GM23248 (cell line): ENCODE results near the gene CDH13. TPM values are rescaled to one million over a fixed set of nuclear protein-coding genes. Genes with fewer than 3 reads are reported as not detected.

Experiments
- DNase-seq: peaks from one replicate; pipeline ENCODE4 v3.0.0-alpha.2; 2015
- H2AFZ ChIP-seq: fragments of 200-600 bp; sonication (generic); 2 replicates; pipeline ENCODE4 v1.6.1; 2016; ENCODE audit warnings: antibody characterized with exemption
- H3F3A ChIP-seq: fragments of 200-600 bp; sonication (generic); 2 replicates; pipeline ENCODE4 v1.6.1; 2016; ENCODE audit warnings: mild to moderate bottlenecking, antibody characterized with exemption, mixed run types; ENCODE audit not compliant: insufficient read depth
- H3K27ac ChIP-seq: fragments of 200-600 bp; sonication (generic); 2 replicates; pipeline ENCODE4 v1.5.1; 2016; ENCODE audit warnings: mild to moderate bottlenecking
- H3K27me3 ChIP-seq: fragments of 200-600 bp; sonication (generic); replicated peaks from 2 replicates; pipeline ENCODE4 v1.6.1; 2016; ENCODE audit warnings: mild to moderate bottlenecking; ENCODE audit not compliant: insufficient read depth
- H3K36me3 ChIP-seq: fragments of 200-600 bp; sonication (generic); 2 replicates; pipeline ENCODE4 v1.6.1; 2016; ENCODE audit warnings: low read depth, mild to moderate bottlenecking
- H3K4me1 ChIP-seq: fragments of 200-600 bp; sonication (generic); 2 replicates; pipeline ENCODE4 v1.6.1; 2016; ENCODE audit warnings: mild to moderate bottlenecking; ENCODE audit not compliant: insufficient read depth
- H3K4me2 ChIP-seq: fragments of 200-600 bp; sonication (generic); one replicate; pipeline ENCODE4 v1.6.1; 2016; ENCODE audit warnings: mild to moderate bottlenecking; ENCODE audit not compliant: unreplicated experiment
- H3K4me3 ChIP-seq: fragments of 200-600 bp; sonication (generic); 2 replicates; pipeline ENCODE4 v1.5.1; 2016; ENCODE audit warnings: mild to moderate bottlenecking
- H3K79me2 ChIP-seq: fragments of 200-600 bp; sonication (generic); 2 replicates; pipeline ENCODE4 v1.6.1; 2016; ENCODE audit warnings: mild to moderate bottlenecking; ENCODE audit not compliant: insufficient read depth
- H3K9ac ChIP-seq: fragments of 200-600 bp; sonication (generic); 2 replicates; pipeline ENCODE4 v1.6.1; 2016; ENCODE audit warnings: mild to moderate bottlenecking
- H3K9me2 ChIP-seq: fragments of 200-600 bp; sonication (generic); 2 replicates; pipeline ENCODE4 v1.6.1; 2016; ENCODE audit warnings: mixed run types, mild to moderate bottlenecking, moderate library complexity; ENCODE audit not compliant: insufficient read depth
- H3K9me3 ChIP-seq: fragments of 200-600 bp; sonication (generic); one replicate; pipeline ENCODE4 v1.6.1; 2017; ENCODE audit warnings: low read depth
- H4K20me1 ChIP-seq: fragments of 200-600 bp; sonication (generic); 2 replicates; pipeline ENCODE4 v1.6.0; 2016; ENCODE audit not compliant: insufficient read depth
- EZH2 ChIP-seq: fragments of 200-600 bp; sonication (generic); IDR thresholded peaks from 2 replicates; pipeline ENCODE4 v1.6.1; 2018; ENCODE audit warnings: antibody characterized with exemption, mild to moderate bottlenecking; ENCODE audit not compliant: insufficient read depth, poor library complexity, severe bottlenecking
- EZH2phosphoT487 ChIP-seq: fragments of 200-600 bp; sonication (generic); IDR thresholded peaks from 2 replicates; pipeline ENCODE4 v1.6.1; 2018; ENCODE audit warnings: antibody characterized with exemption, moderate library complexity, mild to moderate bottlenecking, low read depth; ENCODE audit not compliant: insufficient read depth
- WGBS, 2 experiments: methylation state at CpG; one replicate each; pipeline ENCODE4 v1.1.6; 2015 to 2017; ENCODE audit warnings: low lambda C conversion rate in 2 of 2, low coverage in 1 of 2; ENCODE audit errors: missing lambda C conversion rate in 2 of 2; 5-methylcytosine and 5-hydroxymethylcytosine counted together
- in situ Hi-C: fragments of 300-500 bp; cut with MboI; formaldehyde crosslinking; loops from 2 replicates; pipeline ENCODE4 v1.15.0; 2020
- polyA plus RNA-seq: library from polyadenylated mRNA; unstranded; fragments of >200 nt; fragmentation: Nextera tagmentation; extraction: Ambion mirVana; gene quantifications from 2 replicates; pipeline ENCODE4 v1.2.1, GENCODE V29; 2016
- total RNA-seq: library from RNA; depleted of rRNA; stranded (reverse); fragments of >200 nt; shearing (Covaris generic); gene quantifications from 2 replicates; pipeline ENCODE4 v1.2.3, GENCODE V29; 2014

CDH13 gene
- total and polyA plus RNA-seq, 2 experiments from 2014 or later: 51.0 to 52.8 TPM

- no peaks in the 10 kb centered on the region for H3K9me2 ChIP-seq
- no peaks in the 10 kb centered on the region for H4K20me1 ChIP-seq
- WGBS, 2 experiments: 40 to 42% methylated on average over 5 of the region's 5 CpGs
- no peak overlapping the region for H3K4me3 ChIP-seq
- no peaks in the 10 kb centered on the region for H3K36me3 ChIP-seq
- H3K9me3 ChIP-seq: no peaks in the 10 kb centered on the region
- no peak for DNase-seq
- no peak for TF ChIP-seq EZH2
- no peak for TF ChIP-seq EZH2phosphoT487
- H2AFZ ChIP-seq: no peak overlapping the region
- no peak overlapping the region for H3K4me2 ChIP-seq
- H3K27ac ChIP-seq: no peak overlapping the region
- no peaks in the 10 kb centered on the region for H3F3A ChIP-seq
- in situ Hi-C loops: no loop called here
- no peaks in the 10 kb centered on the region for H3K27me3 ChIP-seq
- H3K79me2 ChIP-seq: no peaks in the 10 kb centered on the region
- no peak overlapping the region for H3K9ac ChIP-seq
- no peaks in the 10 kb centered on the region for H3K4me1 ChIP-seq
Observed at GRCh38 chr16:83771306-83771942, 1144.7 kb downstream of the CDH13 start.

DNA sequence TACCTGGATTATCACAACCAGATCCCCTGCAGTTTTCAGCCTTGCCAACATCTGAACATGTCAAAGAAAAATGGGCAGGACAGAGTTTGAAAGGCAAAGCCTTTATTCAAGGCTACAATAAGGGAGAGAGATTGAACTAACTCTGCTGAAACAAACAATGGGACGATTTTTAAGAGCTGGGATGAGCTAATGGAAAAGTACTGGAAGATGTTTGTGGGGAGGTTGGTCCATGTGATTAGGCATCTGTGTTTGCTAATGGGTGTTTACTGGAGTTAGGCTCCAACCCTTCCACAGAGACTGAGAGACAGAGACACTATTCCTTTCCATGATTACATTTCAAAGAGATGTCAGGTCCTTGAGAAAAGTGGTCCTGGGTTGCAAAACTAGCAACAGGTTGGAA is 1146.0 kb downstream of the CDH13 start:
- no peaks in the 10 kb centered on the region for H3K36me3 ChIP-seq
- H3K9me3 ChIP-seq: no peaks in the 10 kb centered on the region
- no peak overlapping the region for H3K4me3 ChIP-seq
- H3K4me1 ChIP-seq: no peaks in the 10 kb centered on the region
- TF ChIP-seq EZH2 (no peak), EZH2phosphoT487 (no peak)
- no peaks in the 10 kb centered on the region for H3K79me2 ChIP-seq
- 17 to 18% methylated on average over 1 of the region's 1 CpG for WGBS, 2 experiments
- H3K9me2 ChIP-seq: no peaks in the 10 kb centered on the region
- no peaks in the 10 kb centered on the region for H4K20me1 ChIP-seq
- DNase-seq: no peak
- H2AFZ ChIP-seq: no peak overlapping the region
- no peaks in the 10 kb centered on the region for H3K27me3 ChIP-seq
- H3K4me2 ChIP-seq: no peak overlapping the region
- no peak overlapping the region for H3K27ac ChIP-seq
- in situ Hi-C loops: no loop called here
- no peak overlapping the region for H3K9ac ChIP-seq
- no peaks in the 10 kb centered on the region for H3F3A ChIP-seq

- TF ChIP-seq EZH2 (no peak), EZH2phosphoT487 (no peak)
Observed at GRCh38 chr16:83774066-83774465, 1147.3 kb downstream of the CDH13 start.

DNA sequence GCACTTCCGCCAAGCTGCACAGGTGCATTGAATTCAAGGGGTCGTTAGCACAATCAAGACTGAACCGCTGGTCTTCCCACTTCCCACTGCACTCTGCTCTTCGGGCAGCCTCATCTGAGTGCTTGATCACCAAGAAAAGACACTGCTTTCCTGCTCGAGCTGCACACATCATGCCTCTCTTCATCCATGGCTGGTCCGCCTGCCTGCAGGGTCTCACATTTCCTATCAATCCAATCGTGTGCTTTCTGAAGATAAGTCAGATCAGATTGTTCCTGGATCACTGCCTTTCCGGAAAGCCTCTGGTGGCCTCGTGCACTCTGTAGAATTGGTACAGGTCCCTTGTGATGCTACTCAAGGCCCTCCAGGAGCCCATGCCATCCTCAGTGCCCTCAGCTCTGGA is 1150.2 kb downstream of the CDH13 start:
- 88 to 93% methylated on average over 9 of the region's 9 CpGs for WGBS, 2 experiments
- Histone ChIP-seq H3K4me2 (no peak overlapping the region), H3K9me3 (no peaks in the 10 kb centered on the region), H3K4me3 (no peak overlapping the region), H3F3A (no peaks in the 10 kb centered on the region), H3K79me2 (no peaks in the 10 kb centered on the region), H3K36me3 (no peaks in the 10 kb centered on the region), H3K9ac (no peak overlapping the region), H3K27ac (no peak overlapping the region), H3K9me2 (no peaks in the 10 kb centered on the region), H4K20me1 (no peaks in the 10 kb centered on the region), H2AFZ (no peak overlapping the region), H3K27me3 (no peaks in the 10 kb centered on the region), H3K4me1 (no peaks in the 10 kb centered on the region)
- in situ Hi-C loops: no loop called here
- no peak for DNase-seq
- TF ChIP-seq EZH2: no peak
- no peak for TF ChIP-seq EZH2phosphoT487

More at GRCh38 chr16:83774066-83774465, 1147.3 kb downstream of the CDH13 start:
- DNase-seq: no peak
- in situ Hi-C loops: no loop called here
- Histone ChIP-seq H3K27me3 (no peaks in the 10 kb centered on the region), H3K4me1 (no peaks in the 10 kb centered on the region), H3K9ac (no peak overlapping the region), H3K79me2 (no peaks in the 10 kb centered on the region), H3K9me2 (no peaks in the 10 kb centered on the region), H3K4me2 (no peak overlapping the region), H4K20me1 (no peaks in the 10 kb centered on the region), H3F3A (no peaks in the 10 kb centered on the region), H3K36me3 (no peaks in the 10 kb centered on the region), H2AFZ (no peak overlapping the region), H3K4me3 (no peak overlapping the region), H3K9me3 (no peaks in the 10 kb centered on the region), H3K27ac (no peak overlapping the region)
- 94 to 96% methylated on average over 4 of the region's 4 CpGs for WGBS, 2 experiments
